Activated naive CD8-positive, alpha-beta T cell treated with anti-CD3 and anti-CD28 coated beads, Interleukin-2, amount 10 ng/mL, durations not matched to agents 7 days and 5 days (primary cell): ENCODE measurements around the gene SIPA1L2. TPM values are rescaled to one million over a fixed set of nuclear protein-coding genes. Genes with fewer than 3 reads are reported as not detected.

ENCODE experiments used
- ATAC-seq: fragments of 150-1000 bp; cut with Tn5 transposase; one replicate; pipeline ENCODE4 v1.10.0; 2021; ENCODE audit warnings: low read depth, moderate library complexity
- POLR2A ChIA-PET: fragments of 350-600 bp; sonication (Branson Sonifier 250); formaldehyde crosslinking; loops from one replicate; lab custom pipeline; 2021; ENCODE audit warnings: antibody characterized with exemption; lab: Charles Lee
- DNase-seq: peaks from one replicate; pipeline ENCODE4 v3.0.0; 2021
- H3K27ac Mint-ChIP-seq: one replicate; pipeline ENCODE4 v1.8.0; 2022; ENCODE audit warnings: mild to moderate bottlenecking, mixed read lengths
- H3K27me3 Mint-ChIP-seq: one replicate; pipeline ENCODE4 v1.8.0; 2022; ENCODE audit warnings: mild to moderate bottlenecking, moderate library complexity, mixed read lengths
- H3K36me3 Mint-ChIP-seq: one replicate; pipeline ENCODE4 v1.8.0; 2021; ENCODE audit warnings: mild to moderate bottlenecking, mixed read lengths
- H3K4me1 Mint-ChIP-seq: one replicate; pipeline ENCODE4 v1.8.0; 2021; ENCODE audit warnings: mixed read lengths
- H3K4me3 Mint-ChIP-seq: one replicate; pipeline ENCODE4 v1.8.0; 2022; ENCODE audit warnings: mild to moderate bottlenecking, moderate library complexity, mixed read lengths
- H3K9me3 Mint-ChIP-seq: one replicate; pipeline ENCODE4 v1.8.0; 2021; ENCODE audit warnings: mixed read lengths
- total RNA-seq, 2 experiments: library from RNA; stranded (reverse); gene quantifications; one replicate each; pipeline ENCODE4 v1.2.3, GENCODE V29; 2021

SIPA1L2 gene
- total RNA-seq, 2 experiments from 2014 or later, result 0.86 to 1.1 TPM

- DNase-seq, result no peak
- no peaks in the 10 kb centered on the region for H3K36me3 Mint-ChIP-seq
- ATAC-seq, result no peak
- H3K27me3 Mint-ChIP-seq, result peaks cover 4% of the 10 kb centered on the region
- H3K9me3 Mint-ChIP-seq, result peaks cover 7% of the 10 kb centered on the region
- peaks cover 6% of the 10 kb centered on the region for H3K4me1 Mint-ChIP-seq
- no peak overlapping the region for H3K27ac Mint-ChIP-seq
- POLR2A ChIA-PET, result no interaction called here
- H3K4me3 Mint-ChIP-seq, result no peak overlapping the region
Measured at GRCh38 chr1:232587141-232588008, 42.6 kb downstream of the SIPA1L2 start.

- Mint-ChIP-seq H3K4me3 (no peak overlapping the region), H3K27ac (no peak overlapping the region)
Measured at GRCh38 chr1:232586679-232587078, 43.3 kb downstream of the SIPA1L2 start.

GRCh38 chr1:232585486-232585885, 44.4 kb downstream of the SIPA1L2 start:
- Mint-ChIP-seq H3K4me3 (no peak overlapping the region), H3K4me1 (peaks cover 6% of the 10 kb centered on the region), H3K27me3 (peaks cover 4% of the 10 kb centered on the region), H3K9me3 (peaks cover 7% of the 10 kb centered on the region), H3K27ac (no peak overlapping the region), H3K36me3 (peaks cover 4% of the 10 kb centered on the region)
- ATAC-seq (no peak), DNase-seq (no peak)
- POLR2A ChIA-PET, result no interaction called here

More at GRCh38 chr1:232586679-232587078, 43.3 kb downstream of the SIPA1L2 start:
- peaks cover 7% of the 10 kb centered on the region for H3K9me3 Mint-ChIP-seq
- no peak for DNase-seq
- peaks cover 6% of the 10 kb centered on the region for H3K4me1 Mint-ChIP-seq
- H3K27me3 Mint-ChIP-seq, result peaks cover 4% of the 10 kb centered on the region
- POLR2A ChIA-PET, result no interaction called here
- no peak for ATAC-seq
- H3K36me3 Mint-ChIP-seq, result no peaks in the 10 kb centered on the region

- Mint-ChIP-seq H3K4me1 (peaks cover 19% of the 10 kb centered on the region), H3K36me3 (peaks cover 4% of the 10 kb centered on the region), H3K4me3 (no peak overlapping the region), H3K27ac (no peak overlapping the region), H3K27me3 (peaks cover 8% of the 10 kb centered on the region), H3K9me3 (peaks cover 3% of the 10 kb centered on the region)
- POLR2A ChIA-PET, result no interaction called here
- DNase-seq (no peak), ATAC-seq (no peak)
Measured at GRCh38 chr1:232581932-232582331, 48.0 kb downstream of the SIPA1L2 start.

Other genes with a start within 250 kb of the SIPA1L2 start
- 1 to 10 TPM; 4.0 to 4.5 TPM for gene MAP10, start 175.3 kb upstream of the SIPA1L2 start, total RNA-seq